HepG2 (cell line): ENCODE data around the gene XDH.

Source experiments
- BRF2 ChIP-seq: sonication (generic); formaldehyde crosslinking; IDR thresholded peaks from 2 replicates; pipeline ENCODE4 v1.8.1; 2022; ENCODE audit warnings: mild to moderate bottlenecking, missing genetic modification reagents
- CBX1 ChIP-seq: IDR thresholded peaks from one replicate; pipeline ENCODE4 v1.6.1; 2016; ENCODE audit warnings: antibody characterized with exemption, low read depth
- CTCF ChIP-seq: sonication (generic); formaldehyde crosslinking; IDR thresholded peaks from 2 replicates; pipeline ENCODE4 v1.5.0; 2020; ENCODE audit warnings: mild to moderate bottlenecking, missing genetic modification reagents, moderate library complexity
- ESRRA ChIP-seq: sonication (generic); formaldehyde crosslinking; IDR thresholded peaks from 2 replicates; pipeline ENCODE4 v1.5.1; 2020; ENCODE audit warnings: mild to moderate bottlenecking, low read depth, missing genetic modification reagents
- FOSL1 ChIP-seq: sonication (generic); formaldehyde crosslinking; IDR thresholded peaks from 2 replicates; pipeline ENCODE4 v1.9.0; 2021; ENCODE audit warnings: missing genetic modification reagents, borderline replicate concordance
- HNF4G ChIP-seq, 2 experiments: sonication (generic) in 1 of 2; formaldehyde crosslinking in 1 of 2; IDR thresholded peaks; 2 replicates each; pipeline versions ENCODE4 v1.4.0 to v1.6.1; 2011 to 2020; ENCODE audit warnings: borderline replicate concordance in 2 of 2, low read depth in 2 of 2, mild to moderate bottlenecking in 2 of 2, low read length in 1 of 2, missing genetic modification reagents in 1 of 2, moderate library complexity in 1 of 2
- MIER2 ChIP-seq: IDR thresholded peaks from 2 replicates; pipeline ENCODE4 v1.6.1; 2016; ENCODE audit warnings: missing biosample characterization, missing genetic modification reagents
- POLR2A ChIP-seq, 2 experiments: IDR thresholded peaks; 2 replicates each; pipeline ENCODE4 v1.6.1; 2011; ENCODE audit warnings: low read depth in 2 of 2, low read length in 2 of 2, mild to moderate bottlenecking in 1 of 2, moderate library complexity in 1 of 2; ENCODE audit not compliant: insufficient read depth in 1 of 2
- REL ChIP-seq: sonication (generic); formaldehyde crosslinking; conservative IDR thresholded peaks from 2 replicates; pipeline ENCODE4 v1.8.0; 2022; ENCODE audit warnings: mild to moderate bottlenecking, missing genetic modification reagents, moderate library complexity
- ZFP36L2 ChIP-seq: sonication (generic); formaldehyde crosslinking; IDR thresholded peaks from 2 replicates; pipeline ENCODE4 v1.4.0; 2020; ENCODE audit warnings: missing genetic modification reagents
- ZNF234 ChIP-seq: sonication (generic); formaldehyde crosslinking; conservative IDR thresholded peaks from 2 replicates; pipeline ENCODE4 v1.5.1; 2020; ENCODE audit warnings: mild to moderate bottlenecking, missing genetic modification reagents
- ZNF274 ChIP-seq: sonication (generic); formaldehyde crosslinking; IDR thresholded peaks from 2 replicates; pipeline ENCODE4 v1.5.1; 2020; ENCODE audit warnings: mild to moderate bottlenecking, missing genetic modification reagents

- TF ChIP-seq MIER2 (CRISPR knock-in tag) (no peak), REL (no peak), ZNF234 (CRISPR knock-in tag) (no peak), BRF2 (no peak), CTCF (no peak), ZNF274 (CRISPR knock-in tag) (no peak), FOSL1 (CRISPR knock-in tag) (no peak), ZFP36L2 (CRISPR knock-in tag) (no peak), ESRRA (no peak), POLR2A (IDR thresholded peaks at IDR 0.05; ENCODE audit: insufficient read depth in 1 of 2, low read depth in 2 of 2, low read length in 2 of 2) (no peak), CBX1 (no peak), HNF4G (IDR thresholded peaks at IDR 0.05; ENCODE audit: borderline replicate concordance, low read depth, low read length) (no peak), HNF4G (CRISPR knock-in tag; IDR thresholded peaks at IDR 0.05; ENCODE audit: borderline replicate concordance, low read depth) (no peak)
Observed at GRCh38 chr2:31344447-31344846, 70.1 kb downstream of the XDH start.
